GM12878 (cell line): Measurements from ENCODE around the gene ZC3H11A.

Source experiments
- NR2F1 ChIP-seq: fragments of 450-650 bp; conservative IDR thresholded peaks from 2 replicates; pipeline ENCODE4 v1.6.1; 2017; ENCODE audit warnings: mild to moderate bottlenecking
- RELA ChIP-seq: fragments of 450-650 bp; IDR thresholded peaks from 2 replicates; pipeline ENCODE4 v1.8.0; 2014; ENCODE audit warnings: borderline replicate concordance; ENCODE audit not compliant: partially characterized antibody

- TF ChIP-seq NR2F1 (no peak), RELA (no peak)
Measured at GRCh38 chr1:203778789-203779188, 16.6 kb upstream of the ZC3H11A start.
